HEK293T (cell line): ENCODE measurements around the gene TWIST2.

Experiments
- CTCF ChIA-PET: fragments of 350-600 bp; formaldehyde crosslinking; extraction: SDS; loops from one replicate; lab custom pipeline; 2021; ENCODE audit warnings: antibody characterized with exemption, inconsistent platforms; lab: Yijun Ruan, JAX
- POLR2A ChIA-PET: fragments of 350-600 bp; formaldehyde crosslinking; extraction: SDS; loops from one replicate; lab custom pipeline; 2020; ENCODE audit warnings: antibody characterized with exemption, inconsistent platforms; lab: Yijun Ruan, JAX
- DNase-seq: peaks from one replicate; pipeline ENCODE4 v3.0.0; 2012; ENCODE audit warnings: mixed read lengths; ENCODE audit errors: extremely low spot score
- ARNT ChIP-seq: fragments of 450-650 bp; IDR thresholded peaks from 2 replicates; pipeline ENCODE4 v1.6.1; 2017; ENCODE audit warnings: mild to moderate bottlenecking
- BHLHE40 ChIP-seq: fragments of 450-650 bp; IDR thresholded peaks from 2 replicates; pipeline ENCODE4 v1.6.1; 2016; ENCODE audit warnings: mild to moderate bottlenecking, moderate library complexity, borderline replicate concordance
- CTBP1 ChIP-seq: fragments of 450-650 bp; IDR thresholded peaks from 2 replicates; pipeline ENCODE4 v1.6.1; 2016; ENCODE audit warnings: borderline replicate concordance
- ELF4 ChIP-seq: fragments of 450-650 bp; IDR thresholded peaks from 2 replicates; pipeline ENCODE4 v1.6.1; 2017; ENCODE audit warnings: antibody characterized with exemption
- FOXA1 ChIP-seq: fragments of 450-650 bp; IDR thresholded peaks from 2 replicates; pipeline ENCODE4 v1.6.1; 2016; ENCODE audit warnings: mild to moderate bottlenecking
- FOXK2 ChIP-seq: fragments of 450-650 bp; IDR thresholded peaks from 2 replicates; pipeline ENCODE4 v1.6.1; 2016; ENCODE audit warnings: mild to moderate bottlenecking
- FOXM1 ChIP-seq: fragments of 450-650 bp; IDR thresholded peaks from 2 replicates; pipeline ENCODE4 v1.6.1; 2017; ENCODE audit warnings: mild to moderate bottlenecking, borderline replicate concordance
- HDGF ChIP-seq: fragments of 450-650 bp; IDR thresholded peaks from 2 replicates; pipeline ENCODE4 v1.6.1; 2017; ENCODE audit warnings: antibody characterized with exemption, borderline replicate concordance
- L3MBTL2 ChIP-seq: fragments of 450-650 bp; conservative IDR thresholded peaks from 2 replicates; pipeline ENCODE4 v1.6.1; 2016; ENCODE audit warnings: mild to moderate bottlenecking
- LEF1 ChIP-seq: fragments of 450-650 bp; IDR thresholded peaks from 2 replicates; pipeline ENCODE4 v1.6.1; 2017; ENCODE audit warnings: mild to moderate bottlenecking, borderline replicate concordance
- NFRKB ChIP-seq: fragments of 450-650 bp; IDR thresholded peaks from 2 replicates; pipeline ENCODE4 v1.6.1; 2016; ENCODE audit warnings: mild to moderate bottlenecking, moderate library complexity
- PKNOX1 ChIP-seq: fragments of 450-650 bp; IDR thresholded peaks from 2 replicates; pipeline ENCODE4 v1.6.1; 2016
- SP1 ChIP-seq: fragments of 450-650 bp; IDR thresholded peaks from 2 replicates; pipeline ENCODE4 v1.6.1; 2017
- SUZ12 ChIP-seq: fragments of 450-650 bp; IDR thresholded peaks from 2 replicates; pipeline ENCODE4 v1.6.1; 2016; ENCODE audit warnings: mild to moderate bottlenecking
- TARDBP ChIP-seq: fragments of 450-650 bp; IDR thresholded peaks from 2 replicates; pipeline ENCODE4 v1.6.1; 2016
- ZNF384 ChIP-seq: fragments of 450-650 bp; IDR thresholded peaks from 2 replicates; pipeline ENCODE4 v1.6.1; 2016

TWIST2 gene

GRCh38 chr2:238920053-238920452, 72.2 kb downstream of the TWIST2 start:
- ChIA-PET POLR2A (no interaction called here), CTCF (no interaction called here)
- no peak for DNase-seq
- TF ChIP-seq BHLHE40 (no peak), FOXA1 (no peak), FOXK2 (no peak)

GRCh38 chr2:238920601-238921001, 72.7 kb downstream of the TWIST2 start:
- CTCF ChIA-PET, result no interaction called here
- POLR2A ChIA-PET, result no interaction called here
- no peak for DNase-seq
- TF ChIP-seq SUZ12, result no peak

- no peak for TF ChIP-seq FOXK2
- no peak for TF ChIP-seq FOXA1
- no peak for TF ChIP-seq TARDBP
- no peak for TF ChIP-seq L3MBTL2
- TF ChIP-seq SUZ12, result no peak
- TF ChIP-seq SP1, result no peak
- no peak for TF ChIP-seq LEF1
- no peak for TF ChIP-seq PKNOX1
- TF ChIP-seq ELF4, result no peak
- TF ChIP-seq HDGF, result no peak
- TF ChIP-seq BHLHE40, result no peak
- TF ChIP-seq ZNF384, result no peak
- ChIA-PET POLR2A (no interaction called here), CTCF (interaction anchor here (0.7 kb wide), 1 partner anchor 1746 kb away, joined by 3 read pairs; no protein-coding TSS in a partner anchor)
These were observed 73.4 kb downstream of the TWIST2 start for GRCh38 chr2:238921259-238921658.

GRCh38 chr2:238921681-238922319, 73.9 kb downstream of the TWIST2 start:
- TF ChIP-seq LEF1, result no peak
- no peak for TF ChIP-seq CTBP1
- TF ChIP-seq FOXM1, result no peak
- TF ChIP-seq ARNT, result no peak
- TF ChIP-seq L3MBTL2, result no peak
- TF ChIP-seq SUZ12, result no peak
- no peak for DNase-seq
- POLR2A ChIA-PET, result no interaction called here
- CTCF ChIA-PET, result interaction anchor here (0.7 kb wide), 1 partner anchor 1745 kb away, joined by 3 read pairs; no protein-coding TSS in a partner anchor

More at GRCh38 chr2:238921259-238921658, 73.4 kb downstream of the TWIST2 start:
- no peak for DNase-seq

GRCh38 chr2:238922435-238922834, 74.5 kb downstream of the TWIST2 start:
- TF ChIP-seq LEF1, result no peak
- TF ChIP-seq ARNT, result no peak
- TF ChIP-seq L3MBTL2, result no peak
- TF ChIP-seq FOXK2, result no peak
- no peak for TF ChIP-seq TARDBP
- TF ChIP-seq ELF4, result no peak
- no peak for TF ChIP-seq SP1
- no peak for TF ChIP-seq CTBP1
- TF ChIP-seq FOXA1, result no peak
- TF ChIP-seq NFRKB, result no peak
- no peak for TF ChIP-seq BHLHE40
- no peak for TF ChIP-seq ZNF384
- TF ChIP-seq HDGF, result no peak
- ChIA-PET POLR2A (no interaction called here), CTCF (no interaction called here)
- no peak for DNase-seq

- no peak for DNase-seq
- TF ChIP-seq HDGF (no peak), BHLHE40 (no peak), FOXK2 (no peak), L3MBTL2 (no peak), SUZ12 (no peak), ARNT (no peak), ELF4 (no peak), SP1 (no peak), PKNOX1 (no peak), ZNF384 (no peak), NFRKB (no peak), FOXA1 (no peak), TARDBP (no peak), CTBP1 (no peak), FOXM1 (no peak)
- POLR2A ChIA-PET, result no interaction called here
- CTCF ChIA-PET, result no interaction called here
These were observed 76.1 kb downstream of the TWIST2 start for GRCh38 chr2:238924032-238924431.

- CTCF ChIA-PET, result no interaction called here
- TF ChIP-seq ELF4 (no peak), TARDBP (no peak), FOXA1 (no peak), PKNOX1 (no peak), CTBP1 (no peak), FOXK2 (no peak), ARNT (no peak), SP1 (no peak), SUZ12 (no peak), L3MBTL2 (no peak), NFRKB (no peak), FOXM1 (no peak), BHLHE40 (no peak), LEF1 (no peak), HDGF (no peak), ZNF384 (no peak)
- DNase-seq, result no peak
- POLR2A ChIA-PET, result no interaction called here
These were observed 76.9 kb downstream of the TWIST2 start for GRCh38 chr2:238924796-238925195.
